GM18907 (cell line): ENCODE data around the gene TIPIN.
A peak's percentile ranks its signal among the peaks of the same experiment; 100 is the strongest.
"Not testable (repeated sequence)": the region's sequence is repeated elsewhere in the genome, so short reads cannot be mapped to it uniquely, and the experiment has no call there.

ENCODE experiments used
- ATAC-seq: cut with Tn5 transposase; IDR thresholded peaks from one replicate; pipeline ENCODE4 v1.9.1; 2021; ENCODE audit warnings: mild to moderate bottlenecking, moderate library complexity; ENCODE audit not compliant: unreplicated experiment

The TIPIN gene

DNA sequence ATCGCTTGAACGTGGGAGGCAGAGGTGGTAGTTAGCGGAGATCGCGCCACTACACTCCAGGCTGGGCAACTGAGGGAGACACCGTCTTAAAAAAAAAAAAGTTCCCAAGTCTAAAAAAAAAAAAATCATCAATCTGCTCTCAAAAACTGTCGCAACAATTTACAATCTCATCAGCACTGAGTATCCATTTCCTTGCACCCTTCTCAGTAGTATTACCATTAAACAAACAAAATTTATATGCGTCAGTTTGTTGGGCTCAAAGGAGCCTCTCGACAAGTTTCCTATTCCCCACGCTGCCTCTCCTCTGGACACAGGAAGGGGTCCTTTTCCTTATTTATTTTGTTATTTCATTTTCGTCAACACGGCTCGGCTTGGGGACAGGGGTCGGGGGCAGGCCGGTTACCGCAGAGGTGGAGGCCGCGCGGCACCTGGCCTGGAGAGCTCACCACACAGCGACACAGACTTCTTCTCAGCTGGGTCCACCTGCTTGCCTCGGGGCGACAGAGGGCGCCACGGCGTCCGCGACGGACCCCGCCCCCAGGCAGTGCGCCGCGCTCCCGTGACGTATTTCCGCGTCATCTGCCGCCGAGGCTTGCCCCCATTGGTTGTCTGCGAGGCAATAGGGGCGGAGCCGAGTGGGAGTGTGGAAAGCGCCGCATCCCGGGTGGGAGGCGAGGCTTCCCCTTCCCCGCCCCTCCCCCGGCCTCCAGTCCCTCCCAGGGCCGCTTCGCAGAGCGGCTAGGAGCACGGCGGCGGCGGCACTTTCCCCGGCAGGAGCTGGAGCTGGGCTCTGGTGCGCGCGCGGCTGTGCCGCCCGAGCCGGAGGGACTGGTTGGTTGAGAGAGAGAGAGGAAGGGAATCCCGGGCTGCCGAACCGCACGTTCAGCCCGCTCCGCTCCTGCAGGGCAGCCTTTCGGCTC is 30.0 kb upstream of the TIPIN start, which contains the start of gene MAP2K1:
Gene MAP2K1 (plus strand): TSS at position 709 of the 920 bp plus-strand sequence. CDS start 436 bp downstream, outside the sequence.
- peak; percentile 81 for ATAC-seq

DNA sequence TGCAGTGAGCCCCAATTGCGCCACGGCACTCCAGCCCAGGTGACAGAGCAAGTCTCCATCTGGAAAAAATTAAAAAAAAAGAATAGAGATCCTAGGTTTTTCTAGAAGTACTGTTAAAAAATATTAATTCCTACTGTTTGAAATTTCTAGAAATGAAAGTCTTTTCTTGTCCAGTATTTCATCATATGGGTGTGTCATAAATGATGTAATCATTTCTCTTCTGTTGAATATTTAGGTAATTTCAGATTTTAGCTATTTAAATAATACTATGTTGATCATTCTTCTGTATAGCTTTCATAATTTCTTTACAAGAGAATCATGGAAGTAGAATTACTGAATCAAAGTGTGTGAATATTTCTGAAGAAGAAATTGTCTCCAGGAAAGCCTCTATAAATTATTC is 24.9 kb upstream of the TIPIN start:
- not testable (repeated sequence) for ATAC-seq

DNA sequence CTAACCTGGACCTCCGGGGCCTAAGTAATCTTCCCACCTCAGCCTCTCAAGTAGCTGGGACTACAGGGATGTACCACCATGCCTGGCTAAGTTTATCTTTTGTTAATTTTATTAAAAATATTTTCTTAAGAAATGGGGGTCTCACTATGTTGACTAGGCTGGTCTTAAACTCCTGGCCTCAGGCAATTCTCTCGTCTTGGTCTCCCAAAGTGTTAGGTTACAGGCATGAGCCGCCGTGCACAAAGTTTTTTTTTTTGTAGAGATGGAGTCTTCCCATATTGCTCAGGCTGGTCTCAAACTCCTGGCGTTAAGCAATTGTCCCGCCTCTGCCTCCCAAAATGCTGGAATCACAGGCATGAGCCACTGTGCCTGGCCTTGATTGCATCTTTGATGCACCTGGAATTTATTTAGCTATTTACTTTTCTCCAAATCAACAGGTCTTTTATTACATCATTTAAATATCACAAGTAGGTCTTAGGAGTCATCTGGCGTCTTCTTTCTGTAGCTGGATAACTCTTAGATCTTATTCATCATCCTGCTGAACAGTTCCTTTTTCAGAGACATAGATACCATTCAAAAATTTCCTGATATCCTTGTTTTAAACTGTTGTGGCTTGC is 22.4 kb upstream of the TIPIN start:
- ATAC-seq, result no peak

DNA sequence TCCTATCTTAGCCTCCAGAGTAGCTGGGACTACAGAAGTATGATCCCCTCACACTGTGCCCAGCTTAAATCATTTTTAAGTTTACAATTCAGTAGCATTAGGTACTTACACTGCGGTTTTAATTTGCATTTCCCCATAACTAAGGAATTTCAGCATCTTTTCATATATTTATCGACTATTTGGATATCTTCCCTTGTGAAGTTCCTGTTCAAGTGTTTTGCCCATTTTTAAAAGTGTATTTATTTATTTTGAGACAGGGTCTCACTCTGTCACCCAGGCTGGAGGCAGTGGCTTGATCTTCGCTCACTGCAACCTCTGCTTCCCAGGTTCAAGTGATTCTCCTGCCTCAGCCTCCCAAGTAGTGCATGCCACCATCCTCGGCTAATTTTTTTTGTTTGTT is 17.7 kb upstream of the TIPIN start:
- no peak for ATAC-seq

DNA sequence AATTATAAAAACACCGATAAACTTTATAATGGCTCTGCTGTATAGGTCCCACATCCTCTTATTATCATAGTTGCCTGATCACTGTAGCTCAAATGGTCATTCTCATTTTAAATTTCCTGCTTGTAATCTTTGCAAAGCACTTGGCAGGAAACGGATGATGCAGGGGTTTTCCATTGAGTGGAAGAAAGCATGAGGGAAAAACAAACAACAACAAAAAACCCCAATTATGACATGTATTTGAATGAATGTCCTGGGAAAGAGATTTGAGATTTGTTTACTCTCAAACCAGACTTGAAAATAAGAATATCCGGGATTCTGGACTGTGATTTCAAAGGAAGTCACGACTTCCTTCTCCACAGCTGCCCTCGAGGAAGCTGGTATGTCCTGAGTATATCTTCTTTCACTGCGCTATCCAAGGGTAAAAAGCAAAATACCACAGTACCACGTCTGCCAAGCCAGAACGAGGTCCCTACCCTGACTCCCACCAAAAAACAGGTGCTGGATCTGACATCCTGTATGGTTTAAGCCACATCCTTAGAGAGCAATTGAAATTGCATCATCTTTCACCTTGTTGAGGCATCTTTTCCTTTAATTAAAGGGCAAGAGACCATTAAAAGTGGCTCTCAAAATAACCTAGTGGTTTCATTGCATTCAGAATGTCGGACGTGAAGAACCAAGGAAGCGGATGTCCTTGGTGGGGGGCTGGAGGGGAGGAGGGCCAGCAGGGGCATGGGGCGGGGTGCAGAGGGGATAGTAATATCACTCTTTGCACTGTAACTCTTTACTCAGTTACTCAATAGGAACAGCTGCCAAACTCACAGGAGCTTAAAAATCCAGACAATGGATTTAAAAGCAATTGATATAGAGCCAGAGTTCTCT is 13.5 kb upstream of the TIPIN start:
- no peak for ATAC-seq

DNA sequence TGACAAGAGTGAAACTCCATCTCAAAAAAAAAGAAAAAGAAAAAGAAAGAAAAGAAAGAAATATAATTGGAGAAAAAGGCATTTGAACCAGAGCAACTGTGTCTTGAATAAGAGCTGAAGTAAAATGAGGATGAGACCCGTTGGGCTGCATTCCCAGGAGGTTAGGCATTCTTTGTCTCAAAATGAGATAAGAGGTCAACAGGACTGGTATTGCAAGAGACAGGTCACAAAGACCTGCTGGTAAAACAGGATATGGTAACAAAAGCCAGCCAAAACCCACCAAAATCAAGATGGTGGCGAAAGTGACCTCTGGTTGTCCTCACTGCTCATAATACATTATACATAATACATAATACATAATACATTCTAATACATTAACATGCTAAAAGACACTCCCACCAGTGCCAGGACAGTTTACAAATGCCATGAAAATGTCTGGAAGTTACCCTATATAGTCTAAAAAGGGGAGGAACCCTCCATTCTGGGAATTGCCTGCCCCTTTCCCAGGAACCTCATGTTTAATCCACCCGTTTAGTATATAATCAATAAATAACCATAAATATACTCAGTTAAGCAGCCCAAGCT is 8.6 kb upstream of the TIPIN start:
- ATAC-seq, result no peak

DNA sequence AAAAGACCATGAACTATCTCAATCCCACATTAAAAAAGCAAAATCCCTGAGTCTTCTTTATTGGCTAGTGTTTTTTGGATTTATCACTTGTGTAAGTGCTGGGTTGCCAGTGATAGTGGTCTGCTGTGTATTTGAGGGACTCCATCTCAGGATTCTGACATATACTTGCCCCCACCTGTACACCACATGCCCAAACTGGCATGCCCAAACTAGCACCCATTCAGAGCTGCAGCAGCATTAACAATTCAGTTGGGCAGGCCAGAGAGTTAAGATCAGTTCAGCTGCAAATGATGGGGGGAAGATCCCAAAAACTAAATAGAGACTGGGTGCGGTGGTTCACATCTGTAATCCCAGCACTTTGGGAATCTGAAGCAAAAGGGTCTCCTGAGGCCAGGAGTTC is 6.3 kb upstream of the TIPIN start:
- no peak for ATAC-seq

DNA sequence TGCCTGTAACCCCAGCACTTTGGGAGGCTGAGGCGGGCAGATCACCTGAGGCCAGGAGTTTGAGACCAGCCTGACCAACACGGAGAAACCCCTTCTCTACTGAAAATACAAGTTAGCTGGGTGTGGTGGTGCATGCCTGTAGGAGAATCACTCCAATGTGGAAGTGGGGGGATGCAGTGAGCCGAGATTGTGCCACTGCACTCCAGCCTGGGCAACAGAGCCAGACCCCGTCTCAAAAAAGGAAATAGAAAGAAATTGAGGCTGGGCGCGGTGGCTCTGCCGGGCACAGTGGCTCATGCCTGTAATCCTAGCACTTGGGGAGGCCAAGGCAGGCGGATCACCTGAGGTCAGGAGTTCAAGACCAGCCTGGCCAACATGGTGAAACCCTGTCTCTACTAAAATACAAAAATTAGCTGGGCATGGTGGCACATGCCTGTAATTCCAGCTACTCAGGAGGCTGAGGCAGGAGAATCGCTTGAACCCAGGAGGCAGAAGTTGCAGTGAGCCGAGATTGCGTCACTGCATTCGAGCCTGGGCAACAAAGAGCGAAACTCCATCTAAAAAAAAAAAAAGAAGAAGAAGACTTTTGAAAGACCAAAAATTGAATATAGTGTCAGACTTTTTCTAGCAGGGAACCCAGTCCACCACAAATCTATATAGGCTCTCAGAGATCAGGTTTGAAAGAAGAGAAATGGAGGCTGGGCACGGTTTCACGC is 5.4 kb upstream of the TIPIN start:
- not testable (repeated sequence) for ATAC-seq

DNA sequence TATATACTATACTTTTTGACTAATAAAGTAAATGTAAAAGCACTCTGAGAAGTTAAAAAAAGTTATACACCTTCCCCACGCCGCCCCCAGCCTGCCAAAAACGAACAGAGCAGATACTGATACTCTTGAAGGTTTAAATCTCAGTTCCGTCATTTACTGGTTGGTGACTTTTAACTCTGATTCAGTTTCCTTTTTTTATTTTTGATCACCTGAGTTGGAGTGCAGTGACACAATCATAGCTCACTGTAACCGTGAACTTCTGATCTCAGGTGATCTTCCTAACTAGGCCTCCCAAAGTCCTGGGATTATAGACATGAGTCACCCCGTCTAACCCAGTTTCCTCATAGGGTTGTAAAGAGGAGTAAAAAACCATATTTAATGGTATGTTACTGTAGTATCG is 3.3 kb upstream of the TIPIN start:
- no peak for ATAC-seq

DNA sequence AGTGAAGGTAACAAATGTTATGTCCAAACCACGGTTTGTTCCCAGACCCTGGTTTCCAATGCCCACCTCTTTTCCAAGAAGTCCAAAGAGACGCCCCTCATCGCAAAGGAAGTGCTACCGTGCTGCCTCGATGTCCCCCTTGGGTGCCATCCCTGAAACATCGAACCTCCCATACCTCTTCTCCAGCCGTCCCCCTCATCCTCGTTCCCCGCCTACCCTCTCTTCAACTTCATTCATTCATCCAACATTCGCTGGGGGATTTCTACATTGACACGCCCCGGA is 467 bp downstream of the TIPIN start:
- ATAC-seq, result no peak

DNA sequence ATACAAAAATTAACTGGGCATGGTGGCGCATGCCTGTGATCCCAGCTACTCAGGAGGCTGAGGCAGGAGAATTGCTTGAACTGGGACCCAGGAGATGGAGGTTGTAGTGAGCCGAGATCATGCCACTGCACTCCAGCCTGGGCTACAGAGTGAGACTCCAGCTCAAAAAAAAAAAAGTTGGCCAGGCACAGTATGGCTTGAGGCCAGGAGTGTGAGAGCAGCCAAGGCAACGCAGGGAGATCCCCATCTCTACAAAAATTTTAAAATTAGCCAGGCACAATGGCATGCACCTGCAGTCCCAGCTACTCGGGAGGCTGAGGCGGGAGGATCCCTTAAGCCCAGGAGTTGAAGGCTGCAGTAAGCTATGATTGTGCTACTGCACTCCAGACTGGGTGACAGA is 8.0 kb downstream of the TIPIN start:
- not testable (repeated sequence) for ATAC-seq

DNA sequence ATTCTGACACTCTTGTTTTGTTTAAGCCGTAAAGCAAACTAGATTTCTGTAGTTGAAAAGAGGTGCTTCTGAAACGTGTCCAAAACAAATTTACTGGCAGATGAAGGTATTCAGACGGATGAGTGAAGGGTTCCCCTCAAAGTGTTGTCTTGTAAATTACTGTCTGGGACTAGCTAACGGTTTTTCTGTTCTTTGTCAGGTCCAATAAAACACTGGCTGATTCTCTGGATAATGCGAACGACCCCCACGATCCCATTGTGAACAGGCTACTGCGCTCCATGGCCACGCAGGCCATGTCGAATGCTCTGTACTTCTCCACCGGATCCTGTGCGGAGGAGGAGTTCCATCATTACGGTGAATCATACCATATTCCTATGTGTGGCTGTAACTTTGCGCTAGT is 27.7 kb downstream of the TIPIN start:
- ATAC-seq, result no peak

DNA sequence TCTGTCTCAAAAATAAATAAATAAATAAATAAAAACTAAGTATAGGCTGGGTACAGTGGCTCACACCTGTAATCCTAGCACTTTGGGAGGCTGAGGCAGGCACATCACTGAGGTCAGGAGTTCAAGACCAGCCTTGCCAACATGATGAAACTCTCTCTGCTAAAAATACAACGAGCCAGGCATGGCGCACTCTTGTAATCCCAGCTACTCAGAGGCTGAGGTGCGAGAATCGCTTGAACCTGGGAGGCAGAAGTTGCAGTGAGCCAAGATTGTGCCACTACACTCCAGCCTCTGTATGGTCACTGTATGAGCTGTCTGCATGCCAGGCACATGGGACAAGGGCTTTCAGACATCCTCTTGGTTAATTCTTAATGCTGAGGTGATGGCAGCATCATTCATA is 28.7 kb downstream of the TIPIN start:
- no peak for ATAC-seq

DNA sequence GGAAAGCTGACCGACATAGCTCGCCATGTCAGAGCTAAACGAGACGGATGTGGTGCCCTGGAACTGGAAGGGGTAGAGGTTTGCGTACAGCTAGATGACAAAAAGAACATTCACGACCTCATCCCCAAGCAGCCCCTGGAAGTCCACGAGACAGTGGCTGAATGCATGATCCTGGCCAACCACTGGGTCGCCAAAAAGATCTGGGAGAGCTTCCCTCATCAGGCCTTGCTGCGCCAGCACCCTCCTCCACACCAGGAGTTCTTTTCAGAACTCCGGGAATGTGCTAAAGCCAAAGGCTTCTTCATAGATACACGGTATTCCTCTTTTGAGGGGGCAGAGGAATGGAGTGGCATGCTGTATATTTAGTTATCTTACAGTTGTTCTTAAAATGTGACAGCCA is 30.4 kb downstream of the TIPIN start:
- ATAC-seq, result no peak

DNA sequence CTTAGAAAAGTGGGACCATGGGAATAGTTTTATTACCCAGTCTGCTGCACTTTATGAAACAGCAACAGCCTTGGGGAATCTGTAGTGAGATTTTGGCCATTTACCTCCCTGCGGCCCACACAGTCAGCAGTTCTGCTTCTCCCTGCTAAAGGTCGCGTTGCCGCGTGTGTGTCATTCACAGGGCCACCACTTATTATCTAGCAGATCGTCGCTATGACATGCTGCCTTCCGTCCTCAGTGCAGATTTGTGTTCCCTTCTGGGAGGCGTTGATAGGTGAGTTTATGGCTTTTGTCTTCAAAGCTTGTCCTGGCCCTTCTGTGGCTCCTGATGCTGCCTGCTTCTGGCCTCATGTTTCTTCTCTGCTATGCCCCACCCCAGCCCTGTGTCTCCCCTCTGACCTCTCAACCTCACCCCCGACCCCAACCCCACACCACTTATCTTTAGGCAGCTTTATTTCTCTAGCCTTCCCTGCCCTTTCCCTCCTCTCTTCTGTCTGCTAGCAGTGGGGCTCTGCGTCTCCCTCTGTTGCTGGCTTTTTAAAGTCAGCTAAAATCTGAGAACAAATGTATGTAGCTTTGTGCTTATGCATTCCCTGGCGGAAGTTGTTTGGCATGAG is 33.1 kb downstream of the TIPIN start:
- no peak for ATAC-seq

DNA sequence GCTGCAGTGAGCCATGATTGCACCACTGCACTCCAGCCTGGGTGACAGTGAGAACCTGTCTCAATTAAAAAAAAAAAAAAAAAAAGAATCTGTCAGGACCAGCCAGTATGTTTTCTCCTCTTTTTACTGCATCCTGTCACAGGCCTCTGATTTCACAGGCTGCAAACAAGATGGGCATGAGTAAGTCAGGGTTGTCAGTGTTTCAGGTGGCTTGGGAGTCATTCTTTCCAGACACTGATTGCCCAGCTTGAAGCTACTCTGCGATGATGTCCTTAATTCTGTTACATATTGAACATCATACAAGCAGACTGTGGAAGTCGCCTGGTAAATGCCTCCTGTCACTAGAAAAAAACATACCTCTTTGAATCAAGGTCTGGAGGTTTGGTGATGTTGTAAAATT is 44.3 kb downstream of the TIPIN start:
- no peak for ATAC-seq

DNA sequence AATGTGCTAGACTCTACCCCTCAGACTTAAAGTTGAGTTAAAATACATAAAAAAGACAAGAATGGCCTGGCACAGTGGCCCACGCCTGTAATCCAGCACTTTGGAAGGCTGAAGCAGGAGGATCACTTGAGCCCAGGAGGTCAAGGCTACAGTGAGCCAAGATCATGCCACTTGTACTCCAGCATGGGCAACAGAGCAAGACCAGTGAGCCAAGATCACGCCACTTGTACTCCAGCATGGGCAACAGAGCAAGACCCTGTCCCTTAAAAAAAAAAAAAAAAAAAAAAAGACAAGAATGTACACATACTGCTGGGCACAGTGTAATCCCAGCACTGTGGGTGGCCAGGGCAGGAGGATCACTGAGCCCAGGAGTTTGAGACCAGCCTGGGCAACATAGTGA is 45.7 kb downstream of the TIPIN start:
- ATAC-seq, result no peak

DNA sequence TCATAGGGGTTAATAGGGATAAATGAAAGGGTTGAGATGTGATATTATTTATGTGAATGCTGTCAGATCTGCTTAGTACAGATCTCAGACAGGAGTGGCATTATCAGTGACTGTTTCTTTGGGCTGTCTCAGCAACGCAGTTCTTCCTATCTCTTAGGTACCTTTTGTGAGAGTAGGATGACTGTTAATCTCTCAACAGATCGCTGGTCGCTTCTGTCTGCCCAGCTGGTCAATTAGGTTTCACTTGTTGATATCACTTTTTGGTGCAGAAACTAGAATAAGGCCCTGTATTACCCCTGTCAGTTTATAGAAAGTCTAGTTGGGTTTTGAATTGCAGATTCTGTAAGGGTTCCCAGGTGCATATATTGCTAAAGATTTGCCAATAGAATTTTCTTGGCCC is 46.7 kb downstream of the TIPIN start:
- no peak for ATAC-seq

DNA sequence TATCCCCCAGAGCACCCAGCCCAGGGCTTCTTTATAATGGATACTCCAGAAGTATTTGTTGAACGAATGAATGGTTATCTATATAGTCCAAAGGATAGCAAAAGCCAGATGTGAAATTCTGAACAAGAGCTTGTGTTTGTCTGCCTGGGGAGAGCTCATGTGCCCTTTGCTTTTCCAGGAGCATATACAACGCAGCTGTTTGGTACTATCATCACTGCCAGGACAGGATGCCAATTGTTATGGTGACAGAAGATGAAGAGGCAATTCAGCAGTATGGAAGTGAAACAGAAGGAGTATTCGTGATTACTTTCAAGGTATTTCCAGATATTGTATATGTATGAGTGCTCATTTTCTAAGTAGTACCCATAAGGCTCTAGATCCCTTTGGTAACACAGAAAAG is 48.0 kb downstream of the TIPIN start:
- no peak for ATAC-seq

DNA sequence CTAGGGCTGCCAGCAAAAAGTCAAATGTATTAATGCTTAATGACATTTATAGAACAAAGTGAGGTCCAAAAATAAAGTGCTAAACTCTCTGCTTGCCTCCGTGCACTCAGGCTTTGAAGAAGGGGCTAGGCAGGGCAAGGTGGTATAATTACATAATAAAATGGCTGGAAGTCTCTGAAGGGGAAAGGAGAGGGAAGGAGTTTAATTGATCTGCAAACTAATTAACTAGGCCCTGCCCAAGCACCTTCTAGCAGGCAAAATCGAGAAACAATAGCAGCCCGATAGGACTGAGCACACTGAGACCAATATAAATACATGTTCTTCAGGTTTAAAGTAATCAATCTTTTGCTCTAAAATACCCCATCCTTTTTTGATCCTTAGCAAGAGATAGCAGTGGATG is 50.1 kb downstream of the TIPIN start:
- no peak for ATAC-seq
